GM19455 (cell line): ENCODE measurements around the gene SPINK7.

Source experiments
- ATAC-seq: cut with Tn5 transposase; IDR thresholded peaks from one replicate; pipeline ENCODE4 v1.9.1; 2021; ENCODE audit not compliant: unreplicated experiment

Gene SPINK7

DNA sequence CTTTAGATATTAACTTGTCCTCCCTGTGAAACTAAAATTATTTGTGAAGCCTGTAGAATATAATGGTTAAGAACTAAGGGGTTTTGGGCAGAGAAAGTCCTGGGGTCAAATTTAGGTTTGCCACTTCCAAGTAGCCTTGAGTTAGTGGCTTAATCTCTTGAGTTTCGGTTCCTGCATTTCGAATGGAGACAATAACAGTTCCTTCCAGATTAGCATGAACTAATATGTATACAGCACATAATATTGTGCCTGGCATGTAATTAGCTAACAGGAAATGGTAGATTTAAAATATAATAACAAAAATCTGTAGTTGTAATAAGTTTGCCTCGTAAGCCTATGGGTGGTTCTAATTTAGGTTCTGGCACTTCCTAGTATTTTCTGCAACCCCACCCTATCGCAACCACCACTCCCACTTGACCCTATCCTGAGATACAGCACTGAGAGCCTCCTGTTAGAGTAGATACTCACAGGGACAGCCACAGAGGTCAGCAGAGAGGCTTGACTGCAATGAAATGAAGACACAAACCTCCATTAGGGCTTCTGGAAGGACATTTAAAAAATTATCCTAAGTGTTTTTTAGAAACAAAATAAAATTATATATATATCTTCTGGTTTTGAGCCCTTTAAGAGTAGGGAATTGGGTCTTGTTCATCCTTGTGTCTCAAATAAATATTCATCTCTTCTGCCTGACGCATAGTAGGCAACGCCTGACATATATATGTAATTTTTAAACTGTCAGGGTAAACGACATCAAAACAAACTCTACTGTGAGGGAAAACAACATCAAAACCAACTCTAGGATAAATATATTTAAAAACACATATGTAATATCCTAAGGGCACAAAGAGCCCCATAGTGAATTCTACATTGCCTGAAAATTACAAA, 31.6 kb downstream of the SPINK7 start:
- ATAC-seq, result no peak

DNA sequence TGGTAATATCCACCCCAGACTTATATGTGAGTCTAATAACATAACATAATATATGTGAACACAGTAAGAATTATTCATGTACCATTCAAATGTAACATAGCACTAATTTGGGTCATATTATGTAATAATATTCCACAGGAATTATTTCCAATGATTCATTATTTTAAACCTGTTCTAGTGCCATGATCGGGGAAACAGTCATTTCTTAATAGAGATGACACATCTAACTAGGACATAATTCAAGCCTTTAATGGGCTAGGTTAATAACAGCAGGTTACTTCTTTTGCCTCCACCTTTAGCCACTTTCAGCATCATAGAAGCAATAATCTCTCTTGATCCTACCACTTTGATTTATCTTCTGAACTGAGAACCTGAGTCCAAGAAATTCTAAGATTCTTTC, 35.5 kb downstream of the SPINK7 start:
- ATAC-seq, result no peak

DNA sequence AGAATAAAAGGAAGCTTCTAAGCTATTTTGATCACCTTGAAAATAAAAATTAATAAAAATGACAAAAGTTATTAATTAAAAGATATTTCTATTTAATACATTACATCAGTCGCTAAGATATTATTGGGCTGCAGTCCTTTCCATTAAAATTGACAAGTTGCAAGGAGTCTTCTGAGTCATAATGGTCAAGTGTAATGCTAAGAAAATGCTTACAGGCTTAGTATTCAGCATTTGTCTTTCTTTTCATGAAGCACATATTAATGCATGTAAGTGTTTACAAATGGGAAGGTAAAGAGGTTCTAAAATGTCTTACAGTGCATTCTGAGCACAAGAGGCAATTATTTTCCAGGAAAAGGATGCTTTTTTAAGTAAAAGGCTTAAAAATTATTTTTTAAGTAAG, 40.5 kb downstream of the SPINK7 start:
- ATAC-seq, result no peak

DNA sequence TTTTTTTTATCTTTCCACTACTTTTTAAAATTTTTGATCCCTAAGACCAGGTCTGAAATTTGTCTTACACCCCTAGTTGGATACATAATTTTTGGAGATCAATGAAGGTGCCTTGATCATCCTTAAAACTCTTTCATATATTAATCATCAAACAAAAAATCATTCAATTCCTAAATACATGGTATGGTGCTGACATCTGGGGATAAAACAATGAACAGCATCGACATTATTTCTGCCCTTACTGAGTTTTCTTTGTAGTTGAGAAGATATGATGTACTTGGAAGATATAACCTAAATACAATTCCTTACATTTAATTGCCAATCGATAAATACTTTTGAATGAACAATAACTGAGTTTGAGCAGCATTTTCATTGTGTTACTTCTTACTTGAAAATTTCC, 41.4 kb downstream of the SPINK7 start:
- ATAC-seq, result no peak

DNA sequence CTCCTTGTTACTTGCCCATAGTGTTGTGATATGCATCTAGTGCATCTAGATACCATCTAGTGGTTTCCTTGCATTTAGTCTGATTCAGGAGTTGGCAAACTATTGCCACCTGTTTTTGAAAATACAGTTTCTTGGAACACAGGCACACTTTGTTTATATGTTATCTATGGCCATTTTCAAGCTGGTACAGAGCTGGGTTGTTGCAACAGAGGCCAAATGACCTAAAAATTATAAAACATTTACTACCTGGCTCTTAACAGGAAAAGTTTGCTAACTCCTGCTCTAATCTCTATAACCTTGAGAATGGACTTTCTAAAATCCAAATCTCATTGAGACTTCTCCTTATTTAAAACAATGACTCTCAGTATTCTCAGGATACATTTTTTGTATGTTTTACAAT, 52.1 kb downstream of the SPINK7 start:
- ATAC-seq, result no peak
